Measurements from ENCODE around the gene SLC38A7.

GRCh38 chr16:58635502-58635901 is 49.1 kb downstream of the SLC38A7 start:
- TF ChIP-seq, protein P1, sequence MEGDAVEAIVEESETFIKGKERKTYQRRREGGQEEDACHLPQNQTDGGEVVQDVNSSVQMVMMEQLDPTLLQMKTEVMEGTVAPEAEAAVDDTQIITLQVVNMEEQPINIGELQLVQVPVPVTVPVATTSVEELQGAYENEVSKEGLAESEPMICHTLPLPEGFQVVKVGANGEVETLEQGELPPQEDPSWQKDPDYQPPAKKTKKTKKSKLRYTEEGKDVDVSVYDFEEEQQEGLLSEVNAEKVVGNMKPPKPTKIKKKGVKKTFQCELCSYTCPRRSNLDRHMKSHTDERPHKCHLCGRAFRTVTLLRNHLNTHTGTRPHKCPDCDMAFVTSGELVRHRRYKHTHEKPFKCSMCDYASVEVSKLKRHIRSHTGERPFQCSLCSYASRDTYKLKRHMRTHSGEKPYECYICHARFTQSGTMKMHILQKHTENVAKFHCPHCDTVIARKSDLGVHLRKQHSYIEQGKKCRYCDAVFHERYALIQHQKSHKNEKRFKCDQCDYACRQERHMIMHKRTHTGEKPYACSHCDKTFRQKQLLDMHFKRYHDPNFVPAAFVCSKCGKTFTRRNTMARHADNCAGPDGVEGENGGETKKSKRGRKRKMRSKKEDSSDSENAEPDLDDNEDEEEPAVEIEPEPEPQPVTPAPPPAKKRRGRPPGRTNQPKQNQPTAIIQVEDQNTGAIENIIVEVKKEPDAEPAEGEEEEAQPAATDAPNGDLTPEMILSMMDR (conservative IDR thresholded peaks at IDR 0.05): no peak
- TF ChIP-seq ZFX (IDR thresholded peaks at IDR 0.05): no peak

Measured in C4-2B (cell line).